Peyer's patch (tissue), 4 donors: Measurements from ENCODE around the gene COL6A1. TPM values are rescaled to one million over a fixed set of nuclear protein-coding genes. Genes with fewer than 3 reads are reported as not detected.
A peak's percentile ranks its signal among the peaks of the same experiment; 100 is the strongest.

Source experiments
- DNase-seq, 3 donors: peaks; one replicate each; pipeline ENCODE4 v3.0.0-alpha.2; 2017 to 2019
- H3K27ac ChIP-seq, 4 donors: fragments of 200-600 bp; sonication (generic); one replicate each; pipeline ENCODE4 v1.5.1; 2016 to 2019
- H3K27me3 ChIP-seq, 2 donors: fragments of 200-600 bp; sonication (generic); one replicate each; pipeline ENCODE4 v1.5.1; 2019
- H3K36me3 ChIP-seq, 3 donors: fragments of 200-600 bp; sonication (generic); one replicate each; pipeline ENCODE4 v1.5.1; 2016 to 2019
- H3K4me1 ChIP-seq, 4 donors: fragments of 200-600 bp; sonication (generic); one replicate each; pipeline ENCODE4 v1.5.1; 2016 to 2019
- H3K4me3 ChIP-seq, 4 donors: fragments of 200-600 bp; sonication (generic); 1 replicate in 3 of 4; 2 replicates in 1 of 4; pipeline ENCODE4 v1.5.1; 2016 to 2019; ENCODE audit warnings: mild to moderate bottlenecking in 1 of 4
- H3K9me3 ChIP-seq, 4 donors: fragments of 200-600 bp; sonication (generic); one replicate each; pipeline ENCODE4 v1.5.1; 2016 to 2019; ENCODE audit warnings: mild to moderate bottlenecking in 1 of 4
- POLR2A ChIP-seq, 2 donors: fragments of 450-650 bp; IDR thresholded peaks; one replicate each; pipeline ENCODE4 v1.5.1; 2017; ENCODE audit warnings: antibody characterized with exemption in 2 of 2, mild to moderate bottlenecking in 2 of 2, moderate library complexity in 2 of 2
- total RNA-seq, 4 donors: library from RNA; depleted of rRNA; stranded (reverse); fragments of >200 nt; gene quantifications; one replicate each; pipeline ENCODE4 v1.1.0, GENCODE V29; 2016
- TF ChIP-seq, protein P1 (sequence below), 6 experiments: fragments of 450-650 bp in 4 of 6; fragments of 200-600 bp in 2 of 6; sonication (generic) in 1 of 6; IDR thresholded peaks; one replicate each; pipeline ENCODE4 v1.5.1; 2017 to 2019; ENCODE audit warnings: antibody characterized with exemption in 6 of 6, mild to moderate bottlenecking in 3 of 6, moderate library complexity in 1 of 6

COL6A1 gene
- total RNA-seq, 4 donors from 2014 or later: 37.7 to 458 (median 161) TPM

DNA sequence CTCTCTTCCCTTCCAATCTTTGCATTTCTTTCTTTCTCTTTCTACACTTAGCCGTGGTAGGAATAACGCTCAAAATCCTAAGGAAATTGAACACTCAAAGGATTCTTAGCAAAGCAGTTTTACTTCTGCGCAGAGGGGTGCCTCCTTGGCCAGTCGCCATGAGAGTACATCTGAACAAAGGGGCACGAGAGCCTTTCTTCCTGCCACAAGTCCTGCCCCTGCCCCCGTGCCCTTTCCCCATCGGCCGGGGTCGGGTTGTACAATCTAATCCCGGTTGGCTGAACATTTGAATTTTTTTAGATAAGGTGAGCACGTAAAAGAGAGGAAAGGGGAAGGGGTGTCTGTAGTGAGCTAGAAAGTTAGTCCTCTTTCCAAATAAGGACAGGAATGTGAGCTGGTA lies 28.6 kb upstream of the COL6A1 start:
- DNase-seq: no peak
- no peak overlapping the region for H3K4me3 ChIP-seq
- no peaks in the 10 kb centered on the region for H3K36me3 ChIP-seq
- TF ChIP-seq, protein P1, sequence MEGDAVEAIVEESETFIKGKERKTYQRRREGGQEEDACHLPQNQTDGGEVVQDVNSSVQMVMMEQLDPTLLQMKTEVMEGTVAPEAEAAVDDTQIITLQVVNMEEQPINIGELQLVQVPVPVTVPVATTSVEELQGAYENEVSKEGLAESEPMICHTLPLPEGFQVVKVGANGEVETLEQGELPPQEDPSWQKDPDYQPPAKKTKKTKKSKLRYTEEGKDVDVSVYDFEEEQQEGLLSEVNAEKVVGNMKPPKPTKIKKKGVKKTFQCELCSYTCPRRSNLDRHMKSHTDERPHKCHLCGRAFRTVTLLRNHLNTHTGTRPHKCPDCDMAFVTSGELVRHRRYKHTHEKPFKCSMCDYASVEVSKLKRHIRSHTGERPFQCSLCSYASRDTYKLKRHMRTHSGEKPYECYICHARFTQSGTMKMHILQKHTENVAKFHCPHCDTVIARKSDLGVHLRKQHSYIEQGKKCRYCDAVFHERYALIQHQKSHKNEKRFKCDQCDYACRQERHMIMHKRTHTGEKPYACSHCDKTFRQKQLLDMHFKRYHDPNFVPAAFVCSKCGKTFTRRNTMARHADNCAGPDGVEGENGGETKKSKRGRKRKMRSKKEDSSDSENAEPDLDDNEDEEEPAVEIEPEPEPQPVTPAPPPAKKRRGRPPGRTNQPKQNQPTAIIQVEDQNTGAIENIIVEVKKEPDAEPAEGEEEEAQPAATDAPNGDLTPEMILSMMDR (IDR thresholded peaks at IDR 0.05): no peak
- no peak for TF ChIP-seq POLR2A (IDR thresholded peaks at IDR 0.05)
- H3K9me3 ChIP-seq: no peaks in the 10 kb centered on the region
- H3K4me1 ChIP-seq: no peaks in the 10 kb centered on the region
- no peaks in the 10 kb centered on the region for H3K27me3 ChIP-seq
- H3K27ac ChIP-seq: peak overlapping the region in 1 of 4 donors; percentile 41

DNA sequence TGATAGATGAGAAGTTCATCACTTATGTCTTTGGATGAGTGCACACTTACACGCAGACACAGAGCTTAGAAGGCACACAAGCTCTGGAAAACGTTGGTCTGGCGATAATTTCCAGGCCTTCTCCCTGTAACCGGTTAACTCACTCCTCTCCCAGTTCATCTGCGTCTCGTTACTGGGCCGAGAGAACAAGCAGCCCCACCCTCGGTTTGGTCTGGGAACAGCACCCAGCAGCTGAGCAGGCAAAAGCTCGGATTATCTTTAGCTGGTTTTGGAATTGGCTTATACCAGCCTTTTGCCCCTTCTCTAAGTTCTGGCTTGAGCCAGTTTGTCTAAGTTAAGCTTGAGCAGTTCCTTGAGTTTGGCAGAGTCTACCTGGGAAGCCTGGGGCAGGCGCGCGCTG lies 27.3 kb upstream of the COL6A1 start:
- Histone ChIP-seq H3K4me1 (no peaks in the 10 kb centered on the region), H3K4me3 (no peak overlapping the region), H3K36me3 (no peaks in the 10 kb centered on the region), H3K27me3 (no peaks in the 10 kb centered on the region), H3K9me3 (no peaks in the 10 kb centered on the region), H3K27ac (peak overlapping the region in 1 of 4 donors; percentile 41)
- no peak for TF ChIP-seq POLR2A (IDR thresholded peaks at IDR 0.05)
- TF ChIP-seq, protein P1 (IDR thresholded peaks at IDR 0.05): no peak
- no peak for DNase-seq

DNA sequence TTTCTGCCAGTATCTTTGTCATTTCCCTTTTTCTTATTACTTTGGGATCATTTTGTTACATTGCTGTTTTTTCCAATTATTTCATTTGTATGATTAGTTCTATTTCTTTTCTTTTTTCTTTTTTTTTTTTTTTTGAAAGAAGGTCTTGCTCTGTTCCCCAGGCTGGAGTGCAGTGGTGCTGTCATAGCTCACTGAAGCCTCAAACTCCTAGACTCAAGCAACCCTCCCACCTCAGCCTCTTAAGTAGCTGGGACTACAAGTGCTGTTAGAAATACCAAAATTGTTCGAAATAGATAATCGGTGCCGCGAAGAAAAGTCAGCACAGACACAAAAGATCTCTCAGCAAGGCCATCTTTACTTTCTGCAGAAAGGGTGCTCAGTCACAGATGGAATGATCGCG lies 26.6 kb upstream of the COL6A1 start:
- Histone ChIP-seq H3K27ac (no peak overlapping the region), H3K9me3 (no peaks in the 10 kb centered on the region), H3K4me1 (no peaks in the 10 kb centered on the region), H3K27me3 (no peaks in the 10 kb centered on the region), H3K36me3 (no peaks in the 10 kb centered on the region), H3K4me3 (no peak overlapping the region)
- DNase-seq: no peak
- TF ChIP-seq POLR2A (IDR thresholded peaks at IDR 0.05): no peak
- TF ChIP-seq, protein P1 (IDR thresholded peaks at IDR 0.05): no peak

DNA sequence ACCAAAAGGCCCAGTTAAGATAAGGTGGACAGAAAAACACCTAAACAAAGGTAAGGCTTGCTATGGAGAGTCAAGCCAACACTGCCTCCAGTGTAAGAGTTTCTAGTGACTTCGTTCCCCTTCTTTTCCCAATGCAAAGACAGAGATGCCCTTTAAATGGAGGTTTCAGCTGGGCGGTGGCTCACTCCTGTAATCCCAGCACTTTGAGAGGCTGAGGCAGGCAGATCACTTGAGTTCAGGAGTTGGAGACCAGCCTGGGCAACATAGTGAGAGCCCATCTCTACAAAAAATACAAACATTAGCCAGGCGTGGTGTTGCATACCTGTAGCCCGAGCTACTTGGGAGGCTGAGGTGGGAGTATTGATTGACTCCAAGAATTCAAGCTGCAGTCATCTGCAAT lies 24.0 kb upstream of the COL6A1 start:
- H3K36me3 ChIP-seq: no peaks in the 10 kb centered on the region
- peaks cover 0 to 7% (median 0%) of the 10 kb centered on the region in 4 donors for H3K9me3 ChIP-seq
- no peak overlapping the region for H3K4me3 ChIP-seq
- no peak overlapping the region for H3K27ac ChIP-seq
- no peaks in the 10 kb centered on the region for H3K4me1 ChIP-seq
- TF ChIP-seq, protein P1 (IDR thresholded peaks at IDR 0.05): no peak
- no peak for TF ChIP-seq POLR2A (IDR thresholded peaks at IDR 0.05)
- no peaks in the 10 kb centered on the region for H3K27me3 ChIP-seq
- DNase-seq: no peak

DNA sequence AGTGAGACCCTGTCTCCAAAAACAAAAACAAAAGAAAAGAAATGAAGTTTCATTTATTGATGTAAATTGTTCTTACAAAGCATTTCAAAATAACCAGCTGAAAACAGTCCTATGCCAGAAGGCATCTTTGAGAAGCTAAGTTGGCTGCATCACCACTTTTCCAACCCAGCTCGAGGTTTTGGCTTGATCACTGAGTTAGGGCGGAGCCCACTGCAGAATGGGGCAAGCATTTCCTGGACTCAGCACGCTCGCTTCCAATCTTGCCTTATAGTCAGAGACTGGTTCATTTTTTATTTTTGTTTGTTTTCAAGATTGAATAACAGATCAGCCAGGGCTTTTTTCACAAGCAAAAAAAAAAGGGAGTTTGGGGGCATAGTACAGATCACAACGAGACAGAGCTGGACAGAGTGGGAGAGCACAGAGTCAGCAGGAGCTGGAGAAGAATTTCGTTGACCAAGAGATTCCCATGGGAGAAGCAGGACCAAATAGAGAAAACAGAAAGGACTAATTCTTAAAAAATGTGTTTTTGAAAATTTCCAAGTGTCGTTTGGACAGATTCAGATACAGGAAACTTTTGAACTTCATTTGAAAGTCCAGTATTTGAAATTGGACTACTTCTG lies 23.5 kb upstream of the COL6A1 start:
- H3K27ac ChIP-seq: peak overlapping the region in 2 of 4 donors; percentile 46 to 61
- peak in 1 of 3 donors; percentile 51 for DNase-seq
- H3K36me3 ChIP-seq: no peaks in the 10 kb centered on the region
- peaks cover 0 to 7% (median 0%) of the 10 kb centered on the region in 4 donors for H3K9me3 ChIP-seq
- TF ChIP-seq, protein P1 (IDR thresholded peaks at IDR 0.05): no peak
- TF ChIP-seq POLR2A (IDR thresholded peaks at IDR 0.05): no peak
- H3K4me1 ChIP-seq: no peaks in the 10 kb centered on the region
- no peaks in the 10 kb centered on the region for H3K27me3 ChIP-seq
- no peak overlapping the region for H3K4me3 ChIP-seq
